PC-9 (cell line): ENCODE results near the gene CDX1. TPM values are rescaled to one million over a fixed set of nuclear protein-coding genes. Genes with fewer than 3 reads are reported as not detected.

Source experiments
- BruUV-seq: library from RNA; stranded (reverse); fragments of 400-500 nt; replicated peaks from 2 replicates; lab custom pipeline; 2021; lab: Mats Ljungman, UMichigan
- CTCF ChIA-PET: fragments of 300-600 bp; sonication (Branson Sonifier 250); formaldehyde crosslinking; loops from one replicate; lab custom pipeline; 2022; ENCODE audit warnings: antibody characterized with exemption; lab: Charles Lee
- POLR2A ChIA-PET: fragments of 300-600 bp; sonication (Branson Sonifier 250); formaldehyde crosslinking; loops from one replicate; lab custom pipeline; 2022; ENCODE audit warnings: antibody characterized with exemption; ENCODE audit not compliant: unreplicated experiment; lab: Charles Lee
- DNase-seq, 2 experiments: peaks; one replicate each; pipeline versions ENCODE4 v3.0.0 to v3.0.0-alpha.2; 2015 to 2022; ENCODE audit warnings: mixed read lengths in 1 of 2
- H2AFZ ChIP-seq: fragments of 200-600 bp; sonication (generic); 2 replicates; pipeline ENCODE4 v1.8.1; 2017; ENCODE audit warnings: antibody characterized with exemption
- H3F3A ChIP-seq: fragments of 200-600 bp; sonication (generic); 2 replicates; pipeline ENCODE4 v1.8.1; 2017; ENCODE audit warnings: antibody characterized with exemption, mild to moderate bottlenecking, low read depth; ENCODE audit not compliant: insufficient read depth
- H3K27ac ChIP-seq: fragments of 200-600 bp; sonication (generic); 2 replicates; pipeline ENCODE4 v1.6.1; 2016; ENCODE audit warnings: mixed run types
- H3K27me3 ChIP-seq: fragments of 200-600 bp; sonication (generic); 2 replicates; pipeline ENCODE4 v1.6.1; 2016; ENCODE audit warnings: low read depth, mixed run types; ENCODE audit not compliant: insufficient read depth
- H3K36me3 ChIP-seq: fragments of 200-600 bp; sonication (generic); 2 replicates; pipeline ENCODE4 v1.6.1; 2016; ENCODE audit warnings: low read depth, mixed run types
- H3K4me1 ChIP-seq: fragments of 200-600 bp; sonication (generic); replicated peaks from 2 replicates; pipeline ENCODE4 v1.6.1; 2016; ENCODE audit warnings: mixed run types; ENCODE audit not compliant: insufficient read depth
- H3K4me2 ChIP-seq: fragments of 200-600 bp; sonication (generic); 2 replicates; pipeline ENCODE4 v1.6.1; 2017; ENCODE audit warnings: mixed run types
- H3K4me3 ChIP-seq: fragments of 200-600 bp; sonication (generic); 2 replicates; pipeline ENCODE4 v1.6.1; 2016; ENCODE audit warnings: mixed run types
- H3K79me2 ChIP-seq: fragments of 200-600 bp; sonication (generic); 2 replicates; pipeline ENCODE4 v1.6.1; 2017; ENCODE audit warnings: low read depth, mixed run types
- H3K9me2 ChIP-seq: fragments of 200-600 bp; sonication (generic); 2 replicates; pipeline ENCODE4 v1.8.1; 2017; ENCODE audit warnings: mild to moderate bottlenecking; ENCODE audit not compliant: insufficient read depth
- H3K9me3 ChIP-seq: fragments of 200-600 bp; sonication (generic); 2 replicates; pipeline ENCODE4 v1.8.1; 2016; ENCODE audit warnings: low read depth; ENCODE audit not compliant: insufficient read depth
- H4K20me1 ChIP-seq: fragments of 200-600 bp; sonication (generic); 2 replicates; pipeline ENCODE4 v1.8.1; 2017; ENCODE audit not compliant: insufficient read depth
- EZH2 ChIP-seq: fragments of 200-600 bp; sonication (generic); IDR thresholded peaks from 2 replicates; pipeline ENCODE4 v1.8.0; 2017; ENCODE audit warnings: antibody characterized with exemption, low read depth
- intact Hi-C: fragments of 100-400 bp; cut with micrococcal nuclease; formaldehyde crosslinking; loops from one replicate; pipeline ENCODE4 v1.10.0; 2022; ENCODE audit not compliant: unreplicated experiment
- total RNA-seq: library from RNA; stranded (reverse); gene quantifications from 2 replicates; pipeline ENCODE4 v1.2.3, GENCODE V29; 2021
- TF ChIP-seq, protein P1 (sequence below): fragments of 200-600 bp; sonication (generic); conservative IDR thresholded peaks from 2 replicates; pipeline ENCODE4 v1.6.1; 2017; ENCODE audit warnings: mixed run types, antibody characterized with exemption, mild to moderate bottlenecking, moderate library complexity

CDX1 gene
- total RNA-seq, 1 experiment from 2014 or later = not detected

DNA sequence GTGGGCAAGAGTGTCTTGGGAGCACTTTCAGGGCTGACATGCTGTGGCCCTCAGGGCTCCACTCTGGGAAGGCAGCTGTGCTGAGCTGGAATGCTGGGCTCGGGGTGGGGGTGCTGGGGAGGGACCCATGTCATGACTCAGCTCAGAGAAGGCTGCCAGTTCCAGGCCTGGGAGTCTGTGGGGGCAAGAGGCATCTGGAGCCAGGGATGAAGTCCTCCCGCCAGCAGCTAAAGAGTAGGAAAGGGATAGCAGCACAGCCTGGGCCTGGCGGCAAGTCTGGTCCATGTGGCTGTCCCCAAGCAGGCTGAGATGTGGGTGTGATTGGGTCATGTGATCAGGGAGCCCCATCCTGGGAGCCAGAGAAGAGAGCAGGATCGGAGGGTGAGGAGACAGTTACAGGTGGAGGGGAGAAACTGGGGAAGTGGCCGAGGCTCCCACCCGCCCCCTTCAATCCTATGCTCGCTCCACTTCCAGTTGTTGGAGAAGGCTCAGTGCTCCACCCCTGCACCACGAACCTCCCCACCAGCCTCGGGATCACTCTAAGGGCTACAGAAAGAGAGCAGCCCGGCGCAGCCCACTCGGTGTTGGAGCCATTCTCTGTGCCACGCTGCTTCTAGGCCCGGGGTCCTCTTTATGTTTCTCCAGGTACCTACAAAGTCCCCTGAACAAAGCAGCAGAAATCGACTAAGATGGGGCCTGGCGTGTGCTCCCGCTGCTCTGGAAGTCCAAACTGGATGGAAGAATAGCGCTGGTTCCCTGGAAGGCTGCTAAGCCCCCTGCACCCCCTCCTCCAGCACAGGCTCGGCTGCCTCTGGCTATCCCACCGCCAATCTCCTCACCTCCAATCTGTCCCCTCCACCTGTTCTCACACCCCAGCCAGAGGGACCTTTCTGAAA, 23.0 kb upstream of the CDX1 start:
- peak; percentile 46 to 72 for DNase-seq
- no TSS peak for BruUV-seq
- H3K36me3 ChIP-seq = no peaks in the 10 kb centered on the region
- no peak for TF ChIP-seq EZH2
- TF ChIP-seq, protein P1, sequence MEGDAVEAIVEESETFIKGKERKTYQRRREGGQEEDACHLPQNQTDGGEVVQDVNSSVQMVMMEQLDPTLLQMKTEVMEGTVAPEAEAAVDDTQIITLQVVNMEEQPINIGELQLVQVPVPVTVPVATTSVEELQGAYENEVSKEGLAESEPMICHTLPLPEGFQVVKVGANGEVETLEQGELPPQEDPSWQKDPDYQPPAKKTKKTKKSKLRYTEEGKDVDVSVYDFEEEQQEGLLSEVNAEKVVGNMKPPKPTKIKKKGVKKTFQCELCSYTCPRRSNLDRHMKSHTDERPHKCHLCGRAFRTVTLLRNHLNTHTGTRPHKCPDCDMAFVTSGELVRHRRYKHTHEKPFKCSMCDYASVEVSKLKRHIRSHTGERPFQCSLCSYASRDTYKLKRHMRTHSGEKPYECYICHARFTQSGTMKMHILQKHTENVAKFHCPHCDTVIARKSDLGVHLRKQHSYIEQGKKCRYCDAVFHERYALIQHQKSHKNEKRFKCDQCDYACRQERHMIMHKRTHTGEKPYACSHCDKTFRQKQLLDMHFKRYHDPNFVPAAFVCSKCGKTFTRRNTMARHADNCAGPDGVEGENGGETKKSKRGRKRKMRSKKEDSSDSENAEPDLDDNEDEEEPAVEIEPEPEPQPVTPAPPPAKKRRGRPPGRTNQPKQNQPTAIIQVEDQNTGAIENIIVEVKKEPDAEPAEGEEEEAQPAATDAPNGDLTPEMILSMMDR = no peak
- H4K20me1 ChIP-seq = no peaks in the 10 kb centered on the region
- peak overlapping the region; percentile 62 for H3K4me2 ChIP-seq
- CTCF ChIA-PET = no interaction called here
- H3K9me2 ChIP-seq = no peaks in the 10 kb centered on the region
- peaks cover 10% of the 10 kb centered on the region for H3F3A ChIP-seq
- no peaks in the 10 kb centered on the region for H3K9me3 ChIP-seq
- H3K4me1 ChIP-seq = peaks cover 17% of the 10 kb centered on the region
- no peak overlapping the region for H2AFZ ChIP-seq
- H3K4me3 ChIP-seq = no peak overlapping the region
- intact Hi-C loops = no loop called here
- peak overlapping the region; percentile 85 for H3K27ac ChIP-seq
- POLR2A ChIA-PET = interaction anchor here (0.6 kb wide), 3 partner anchors 50 to 736 kb away, joined by 3 to 6 read pairs (median 3); no protein-coding TSS in a partner anchor
- no peaks in the 10 kb centered on the region for H3K27me3 ChIP-seq
- no peaks in the 10 kb centered on the region for H3K79me2 ChIP-seq

DNA sequence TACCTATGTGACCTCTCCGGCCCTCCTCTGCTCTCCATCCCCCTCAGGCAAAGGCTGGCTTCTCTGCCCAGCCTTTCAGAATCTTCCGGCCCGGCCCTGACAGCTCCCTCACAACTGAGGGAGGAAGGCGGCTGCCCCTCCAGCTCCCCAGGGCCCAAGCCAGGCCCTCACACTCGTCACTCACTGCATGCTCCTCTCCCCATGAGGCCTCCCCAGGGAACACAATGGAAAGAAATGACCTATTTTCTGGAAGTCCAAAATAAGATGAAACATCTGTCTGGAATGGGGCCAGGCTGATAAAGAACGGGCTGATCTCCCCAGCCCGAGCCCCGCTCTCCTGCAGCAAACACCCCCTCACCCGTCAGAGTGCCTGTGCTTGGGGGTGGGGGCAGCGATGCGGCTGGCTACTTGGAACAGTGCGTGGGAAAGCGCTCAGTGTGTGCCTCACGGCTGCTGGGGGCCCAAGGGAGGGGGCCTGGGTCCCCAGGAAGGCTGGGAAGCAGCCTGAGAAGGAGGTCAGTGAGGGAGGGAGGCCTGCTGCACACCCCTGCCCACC, 22.3 kb upstream of the CDX1 start:
- Histone ChIP-seq H3K9me2 (no peaks in the 10 kb centered on the region), H3F3A (peaks cover 10% of the 10 kb centered on the region), H3K27ac (no peak overlapping the region), H3K4me2 (no peak overlapping the region), H3K4me1 (peaks cover 17% of the 10 kb centered on the region), H3K9me3 (no peaks in the 10 kb centered on the region), H2AFZ (no peak overlapping the region), H3K36me3 (no peaks in the 10 kb centered on the region), H4K20me1 (no peaks in the 10 kb centered on the region), H3K79me2 (no peaks in the 10 kb centered on the region), H3K27me3 (no peaks in the 10 kb centered on the region), H3K4me3 (no peak overlapping the region)
- CTCF ChIA-PET = interaction anchor here (0.7 kb wide), 1 partner anchor 74 kb away, joined by 3 read pairs; no protein-coding TSS in a partner anchor
- POLR2A ChIA-PET = no interaction called here
- intact Hi-C loops = no loop called here
- no TSS peak for BruUV-seq
- no peak for DNase-seq
- TF ChIP-seq, protein P1 = no peak
- no peak for TF ChIP-seq EZH2

DNA sequence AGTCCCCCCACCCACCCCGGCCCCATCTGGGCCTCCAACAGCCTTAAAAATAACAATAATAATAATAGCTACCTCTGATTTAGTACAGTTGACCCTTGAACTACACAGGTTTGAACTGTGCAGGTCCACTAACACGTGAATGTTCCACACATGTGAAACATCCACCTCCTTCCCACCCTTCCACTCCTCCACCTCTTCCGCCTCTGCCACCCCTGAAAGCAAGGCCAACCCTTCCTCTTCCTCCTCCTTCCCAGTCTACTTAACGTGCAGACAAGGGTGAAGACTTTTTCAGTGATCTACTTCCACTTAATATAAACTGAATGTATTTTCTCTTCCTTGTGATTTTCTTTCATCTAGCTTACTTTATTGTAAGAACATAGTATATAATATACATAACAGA, 21.7 kb upstream of the CDX1 start:
- H3K27ac ChIP-seq = no peak overlapping the region

More for the DNA sequence above, 21.7 kb upstream of the CDX1 start:
- Histone ChIP-seq H3K9me2 (no peaks in the 10 kb centered on the region), H3K36me3 (no peaks in the 10 kb centered on the region), H3K27me3 (no peaks in the 10 kb centered on the region), H4K20me1 (no peaks in the 10 kb centered on the region), H3K4me2 (no peak overlapping the region), H3K9me3 (no peaks in the 10 kb centered on the region), H3K4me1 (peaks cover 17% of the 10 kb centered on the region), H3F3A (peaks cover 10% of the 10 kb centered on the region), H3K79me2 (no peaks in the 10 kb centered on the region), H2AFZ (no peak overlapping the region), H3K4me3 (no peak overlapping the region)
- CTCF ChIA-PET = interaction anchor here (0.7 kb wide), 1 partner anchor 73 kb away, joined by 3 read pairs; no protein-coding TSS in a partner anchor
- TF ChIP-seq, protein P1 = no peak
- TF ChIP-seq EZH2 = no peak
- POLR2A ChIA-PET = no interaction called here
- BruUV-seq = no TSS peak
- DNase-seq = no peak
- intact Hi-C loops = no loop called here
